NT2/D1 (cell line): ENCODE results near the gene HRH3.

Source experiments
- DNase-seq: peaks from one replicate; pipeline ENCODE4 v3.0.0-alpha.2; 2011; ENCODE audit warnings: low read depth, low spot score
- H3K27me3 ChIP-seq: 2 replicates; pipeline ENCODE4 v1.6.0; 2011; ENCODE audit warnings: mild to moderate bottlenecking; ENCODE audit not compliant: insufficient read length, insufficient read depth
- H3K36me3 ChIP-seq: 2 replicates; pipeline ENCODE4 v1.6.1; 2011; ENCODE audit warnings: mild to moderate bottlenecking, low read length, mixed read lengths; ENCODE audit not compliant: insufficient read depth, insufficient read length
- H3K4me1 ChIP-seq: 2 replicates; pipeline ENCODE4 v1.5.1; 2011; ENCODE audit not compliant: insufficient read depth, insufficient read length
- H3K4me3 ChIP-seq: 2 replicates; pipeline ENCODE4 v1.5.1; 2011; ENCODE audit warnings: low read depth; ENCODE audit not compliant: insufficient read length
- H3K9ac ChIP-seq: 2 replicates; pipeline ENCODE4 v1.6.0; 2011; ENCODE audit warnings: low read depth; ENCODE audit not compliant: insufficient read length
- H3K9me3 ChIP-seq: 2 replicates; pipeline ENCODE4 v1.5.1; 2011; ENCODE audit warnings: mild to moderate bottlenecking, low read length; ENCODE audit not compliant: insufficient read depth
- SUZ12 ChIP-seq: IDR thresholded peaks from 2 replicates; pipeline ENCODE4 v1.6.1; 2011; ENCODE audit not compliant: insufficient read length, insufficient read depth; ENCODE audit errors: extremely low read depth
- YY1 ChIP-seq: IDR thresholded peaks from 2 replicates; pipeline ENCODE4 v1.6.1; 2011; ENCODE audit not compliant: insufficient read length, insufficient read depth
- ZNF274 ChIP-seq: IDR thresholded peaks from 2 replicates; pipeline ENCODE4 v1.6.1; 2011; ENCODE audit warnings: mild to moderate bottlenecking, low read depth, low read length

The HRH3 gene

GRCh38 chr20:62237801-62238568, 17.9 kb upstream of the HRH3 start, which contains the start of gene OSBPL2:
TSS of gene OSBPL2 (plus strand) at chr20:62238521. CDS start at chr20:62256185, 17,664 bp downstream.
- peak within 1 kb of the TSS; percentile 78 for H3K9ac ChIP-seq
- H3K27me3 ChIP-seq = peaks cover 18% of the 10 kb centered on the region
- TF ChIP-seq SUZ12 = no peak
- TF ChIP-seq ZNF274 = no peak
- no peak for TF ChIP-seq YY1
- peak within 1 kb of the TSS; percentile 77 for H3K4me3 ChIP-seq
- H3K9me3 ChIP-seq = no peaks in the 10 kb centered on the region
- H3K4me1 ChIP-seq = peaks cover 18% of the 10 kb centered on the region
- peaks cover 15% of the 10 kb centered on the region for H3K36me3 ChIP-seq
- peak; percentile 98 for DNase-seq

GRCh38 chr20:62237514-62237800, 17.4 kb upstream of the HRH3 start:
- no peak overlapping the region for H3K4me3 ChIP-seq

GRCh38 chr20:62236766-62237513, 16.9 kb upstream of the HRH3 start:
- H3K27me3 ChIP-seq = peaks cover 18% of the 10 kb centered on the region
- no peak for DNase-seq
- no peak overlapping the region for H3K4me3 ChIP-seq
- H3K36me3 ChIP-seq = peaks cover 8% of the 10 kb centered on the region
- no peak for TF ChIP-seq SUZ12
- TF ChIP-seq YY1 = no peak
- no peak for TF ChIP-seq ZNF274
- H3K4me1 ChIP-seq = peaks cover 15% of the 10 kb centered on the region
- H3K9ac ChIP-seq = no peak overlapping the region
- no peaks in the 10 kb centered on the region for H3K9me3 ChIP-seq

More at GRCh38 chr20:62237514-62237800, 17.4 kb upstream of the HRH3 start:
- H3K9ac ChIP-seq = no peak overlapping the region
- no peak for DNase-seq
- no peaks in the 10 kb centered on the region for H3K9me3 ChIP-seq
- H3K27me3 ChIP-seq = peaks cover 18% of the 10 kb centered on the region
- no peak for TF ChIP-seq SUZ12
- TF ChIP-seq YY1 = no peak
- TF ChIP-seq ZNF274 = no peak
- H3K4me1 ChIP-seq = peaks cover 18% of the 10 kb centered on the region
- H3K36me3 ChIP-seq = peaks cover 10% of the 10 kb centered on the region

GRCh38 chr20:62236200-62236599, 16.1 kb upstream of the HRH3 start:
- Histone ChIP-seq H3K9me3 (no peaks in the 10 kb centered on the region), H3K36me3 (peaks cover 3% of the 10 kb centered on the region), H3K9ac (no peak overlapping the region), H3K4me1 (peaks cover 15% of the 10 kb centered on the region), H3K4me3 (no peak overlapping the region), H3K27me3 (peaks cover 18% of the 10 kb centered on the region)
- DNase-seq = no peak
- TF ChIP-seq ZNF274 (no peak), SUZ12 (no peak), YY1 (no peak)

- no peak overlapping the region for H3K4me3 ChIP-seq
- peaks cover 15% of the 10 kb centered on the region for H3K4me1 ChIP-seq
- H3K9me3 ChIP-seq = no peaks in the 10 kb centered on the region
- H3K27me3 ChIP-seq = peaks cover 18% of the 10 kb centered on the region
- no peak overlapping the region for H3K9ac ChIP-seq
- TF ChIP-seq YY1 (no peak), SUZ12 (no peak), ZNF274 (no peak)
- DNase-seq = no peak
- peaks cover 1% of the 10 kb centered on the region for H3K36me3 ChIP-seq
Observed at GRCh38 chr20:62235777-62236157, 15.7 kb upstream of the HRH3 start.

GRCh38 chr20:62235001-62235776, 15.1 kb upstream of the HRH3 start:
- Histone ChIP-seq H3K27me3 (peaks cover 18% of the 10 kb centered on the region), H3K4me1 (peaks cover 15% of the 10 kb centered on the region), H3K9ac (no peak overlapping the region), H3K36me3 (no peaks in the 10 kb centered on the region), H3K4me3 (no peak overlapping the region), H3K9me3 (no peaks in the 10 kb centered on the region)
- no peak for DNase-seq
- TF ChIP-seq ZNF274 (no peak), YY1 (no peak), SUZ12 (no peak)

- H3K27me3 ChIP-seq = peaks cover 15% of the 10 kb centered on the region
- no peaks in the 10 kb centered on the region for H3K36me3 ChIP-seq
- no peaks in the 10 kb centered on the region for H3K9me3 ChIP-seq
- no peak overlapping the region for H3K4me3 ChIP-seq
- peaks cover 15% of the 10 kb centered on the region for H3K4me1 ChIP-seq
- TF ChIP-seq YY1 (no peak), ZNF274 (no peak), SUZ12 (no peak)
- no peak for DNase-seq
- H3K9ac ChIP-seq = no peak overlapping the region
Observed at GRCh38 chr20:62234339-62234738, 14.3 kb upstream of the HRH3 start.
